HG03159 (cell line): ENCODE results near the gene KLHDC8B.

ENCODE experiments used
- ATAC-seq: cut with Tn5 transposase; IDR thresholded peaks from one replicate; pipeline ENCODE4 v1.9.1; 2021; ENCODE audit warnings: mild to moderate bottlenecking, moderate library complexity; ENCODE audit not compliant: unreplicated experiment

The KLHDC8B gene

DNA sequence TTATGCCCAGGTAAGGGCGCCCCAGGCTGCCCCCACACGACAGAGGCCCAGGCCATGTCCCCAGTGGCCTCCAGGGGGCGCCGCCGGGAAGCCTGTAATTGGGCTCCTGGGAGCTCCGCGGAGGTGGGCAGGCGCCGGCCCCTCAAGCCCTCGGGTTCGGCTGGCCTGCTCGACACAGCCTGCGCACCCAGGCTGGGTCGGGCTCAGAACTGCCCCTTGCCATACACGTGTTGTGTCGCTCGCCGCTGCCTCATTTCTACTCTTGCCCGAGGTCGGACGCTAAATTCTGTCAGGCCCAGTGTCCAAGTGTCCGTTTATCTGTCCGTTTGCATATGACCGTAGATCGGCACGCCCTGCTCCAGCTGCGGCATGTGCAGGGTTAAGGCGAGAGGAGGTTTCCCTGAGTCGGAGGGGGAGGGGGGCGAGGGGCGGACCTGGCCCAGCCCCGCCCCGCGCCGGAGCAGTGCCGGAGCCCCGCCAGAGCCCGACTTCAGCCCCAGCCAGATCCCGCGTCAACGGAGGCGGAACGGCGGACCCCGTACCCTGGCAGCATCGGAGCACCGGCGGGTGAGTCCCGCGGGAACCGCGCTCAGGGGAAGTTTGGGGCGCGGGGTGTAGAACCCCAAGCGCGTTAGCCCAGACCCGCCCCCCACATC lies at the start of gene KLHDC8B:
KLHDC8B (plus strand) TSS at position 480 of the 656 bp plus-strand sequence. CDS start 1,172 bp downstream, outside the sequence.
- ATAC-seq = no peak

- ATAC-seq = no peak
Observed at GRCh38 chr3:49122022-49122421, 49.4 kb upstream of the KLHDC8B start.

DNA sequence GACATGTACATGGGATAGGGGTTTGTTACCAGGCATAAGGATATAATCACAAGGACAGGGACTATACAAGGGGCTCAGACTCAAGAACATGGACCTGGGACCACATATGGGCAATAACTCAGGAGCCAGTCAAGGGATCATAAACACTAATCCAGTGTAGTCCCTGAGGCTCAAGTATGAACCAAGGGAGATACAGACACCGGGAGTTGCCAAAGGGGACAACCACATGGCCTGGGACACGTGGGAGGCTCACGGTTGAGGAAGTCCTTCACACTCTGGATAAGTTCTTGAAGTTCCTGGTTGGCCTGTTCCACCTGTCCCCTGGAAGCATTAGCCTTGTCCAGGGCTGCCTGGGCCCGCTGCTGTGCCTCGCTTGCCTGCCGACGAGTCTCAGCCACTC lies 48.9 kb upstream of the KLHDC8B start:
- no peak for ATAC-seq

- ATAC-seq = no peak
Observed at GRCh38 chr3:49122886-49123545, 48.4 kb upstream of the KLHDC8B start.

DNA sequence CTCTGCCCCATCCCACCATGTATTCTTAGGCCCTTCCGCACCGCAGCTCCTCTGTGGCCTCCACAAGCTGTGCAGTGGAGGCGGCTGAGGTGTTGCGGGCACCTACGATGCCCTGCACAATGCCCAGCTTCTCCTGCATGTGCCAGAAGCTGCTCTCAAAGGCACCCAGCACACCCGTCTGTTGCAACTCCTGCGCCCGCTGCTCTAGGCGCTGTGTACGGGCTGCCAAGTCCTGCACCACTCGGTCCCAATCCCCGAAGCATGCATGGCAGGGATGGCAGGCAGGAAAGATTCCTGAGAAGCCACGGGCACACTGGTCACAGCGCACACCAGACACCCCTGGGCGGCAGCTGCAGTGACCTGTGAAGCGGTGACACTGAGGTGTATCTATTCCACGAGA lies 47.7 kb upstream of the KLHDC8B start:
- no peak for ATAC-seq

DNA sequence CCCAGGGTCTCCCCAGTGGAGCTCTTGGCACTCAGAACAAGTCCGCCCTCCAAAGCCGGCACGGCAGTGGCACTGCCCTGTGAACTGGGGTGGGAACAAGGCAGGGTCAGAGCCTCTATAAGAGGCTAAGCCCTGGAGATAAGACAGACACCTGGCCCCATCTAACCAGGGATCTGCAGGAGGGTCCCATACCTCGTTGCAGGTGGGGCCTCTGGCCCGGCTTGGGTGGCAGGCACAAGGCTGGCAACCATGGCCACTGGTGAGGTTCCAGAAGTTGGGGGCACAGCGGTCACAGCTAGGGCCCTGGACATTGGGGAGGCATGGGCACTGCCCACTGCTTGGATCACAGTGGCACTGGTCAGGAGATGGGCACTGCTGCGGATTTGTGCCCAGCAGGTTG lies 47.2 kb upstream of the KLHDC8B start:
- no peak for ATAC-seq

DNA sequence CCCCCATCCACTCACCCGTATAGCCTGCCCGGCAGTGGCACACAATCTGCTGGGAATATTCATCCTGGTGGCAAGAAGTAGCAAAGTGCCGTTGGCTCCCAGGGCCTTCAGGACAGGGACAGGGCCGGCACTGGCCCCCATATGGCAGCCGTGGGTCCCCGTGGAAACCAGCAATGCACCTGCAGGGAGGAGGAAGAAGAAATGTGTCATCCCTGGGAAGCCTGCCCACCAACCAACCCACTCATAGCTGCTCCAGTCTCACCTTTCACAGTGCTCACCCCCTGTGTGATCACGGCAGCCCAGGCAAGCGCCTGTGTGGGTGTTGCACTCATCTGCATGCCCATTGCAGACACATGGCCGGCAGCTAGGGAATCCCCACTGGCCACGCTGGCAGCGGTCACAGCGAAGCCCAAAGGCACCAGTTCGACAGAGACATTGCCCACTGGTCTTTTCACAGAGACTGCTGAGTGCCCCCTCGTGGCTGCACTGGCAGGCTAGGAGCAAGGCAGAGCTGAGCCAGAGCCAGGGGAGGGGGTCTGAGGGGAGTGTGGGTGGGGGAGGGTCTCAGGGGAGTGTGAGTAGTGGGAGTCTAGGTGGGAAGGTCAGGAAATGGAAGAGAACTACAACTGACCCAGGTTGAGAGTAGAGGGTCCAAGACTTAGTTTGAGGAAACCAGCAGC lies 46.3 kb upstream of the KLHDC8B start:
- no peak for ATAC-seq

DNA sequence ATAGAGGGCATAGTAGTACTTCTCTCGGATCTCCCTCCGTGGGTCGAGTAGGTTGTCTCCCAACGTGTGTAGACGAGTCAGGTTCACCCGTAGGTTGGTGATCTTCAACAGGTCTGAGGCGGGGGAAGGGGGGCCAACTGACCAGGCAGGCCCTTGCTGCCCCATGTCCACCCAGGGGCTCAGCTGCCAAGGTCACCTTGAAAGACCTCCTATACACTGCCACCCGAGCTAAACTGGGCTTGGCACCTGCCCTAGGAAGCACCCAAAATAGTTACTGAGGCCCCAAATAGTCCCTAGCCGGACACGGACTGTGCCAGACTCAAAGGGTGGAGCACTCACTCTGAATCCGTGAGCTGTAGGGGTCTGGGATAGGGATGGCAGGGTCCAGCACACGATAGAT lies 40.4 kb upstream of the KLHDC8B start:
- no peak for ATAC-seq

DNA sequence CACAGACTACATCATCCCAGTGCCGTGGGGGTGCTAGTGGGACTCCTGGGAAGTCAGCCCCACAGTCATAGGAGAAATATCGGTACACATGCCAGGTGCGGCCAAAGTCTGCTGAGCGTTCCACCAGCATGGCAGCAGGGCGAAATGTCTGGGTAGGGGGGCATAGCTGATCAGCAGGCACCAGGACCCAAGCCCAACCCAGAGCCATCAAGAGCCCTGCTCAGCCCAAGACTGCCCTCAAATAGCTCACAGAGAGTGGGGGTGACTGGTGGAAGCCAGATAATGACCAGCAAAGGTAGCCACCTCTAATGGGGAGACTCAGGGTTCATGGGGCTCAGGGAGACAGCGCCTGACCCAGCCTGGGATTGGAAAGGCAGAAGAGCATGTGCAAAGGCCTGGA lies 39.8 kb upstream of the KLHDC8B start:
- ATAC-seq = no peak

- no peak for ATAC-seq
Observed at GRCh38 chr3:49132073-49132436, 39.3 kb upstream of the KLHDC8B start.

DNA sequence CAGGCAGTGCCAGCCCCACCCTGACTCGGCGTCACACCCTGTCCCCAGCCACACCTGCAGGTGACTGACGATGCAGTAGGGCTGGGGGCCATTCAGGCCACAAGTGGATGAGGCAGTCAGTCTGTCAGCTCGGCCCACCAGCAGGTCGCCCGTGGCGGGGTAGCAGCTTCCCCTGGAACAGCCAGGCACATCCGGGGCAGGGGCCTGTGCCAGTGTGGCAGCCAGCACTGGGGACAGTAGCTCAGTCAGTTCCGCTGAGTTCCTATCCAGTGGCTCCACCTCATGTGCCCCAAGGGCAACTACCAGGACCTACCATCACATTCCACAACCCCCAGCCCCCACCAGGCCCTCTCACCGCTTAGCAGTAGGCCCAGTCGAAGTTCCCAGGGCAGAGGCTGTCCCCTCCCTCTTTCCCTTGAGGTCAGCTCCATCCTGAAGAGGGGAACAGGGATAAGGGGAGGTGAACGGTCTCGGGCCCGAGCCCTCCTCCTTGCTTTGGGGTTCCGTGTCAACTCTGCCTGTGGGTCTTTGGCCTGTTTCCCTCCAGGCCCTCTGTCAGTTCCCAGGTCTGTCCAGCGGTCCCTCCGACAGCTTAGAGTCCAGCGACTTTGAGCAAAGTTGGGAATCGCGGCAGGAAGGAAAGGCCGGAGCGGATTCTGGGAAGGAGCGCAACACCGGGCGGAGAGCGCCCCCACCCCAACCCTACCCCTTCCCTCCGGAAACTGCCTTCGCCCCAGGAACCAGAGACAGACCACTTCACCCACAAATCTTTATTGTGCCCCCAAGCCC lies 38.8 kb upstream of the KLHDC8B start, which contains the start of gene LAMB2:
LAMB2 (minus strand) TSS at position 614 of the 789 bp plus-strand sequence; CDS start at position 431, 183 bp downstream.
- ATAC-seq = no peak

DNA sequence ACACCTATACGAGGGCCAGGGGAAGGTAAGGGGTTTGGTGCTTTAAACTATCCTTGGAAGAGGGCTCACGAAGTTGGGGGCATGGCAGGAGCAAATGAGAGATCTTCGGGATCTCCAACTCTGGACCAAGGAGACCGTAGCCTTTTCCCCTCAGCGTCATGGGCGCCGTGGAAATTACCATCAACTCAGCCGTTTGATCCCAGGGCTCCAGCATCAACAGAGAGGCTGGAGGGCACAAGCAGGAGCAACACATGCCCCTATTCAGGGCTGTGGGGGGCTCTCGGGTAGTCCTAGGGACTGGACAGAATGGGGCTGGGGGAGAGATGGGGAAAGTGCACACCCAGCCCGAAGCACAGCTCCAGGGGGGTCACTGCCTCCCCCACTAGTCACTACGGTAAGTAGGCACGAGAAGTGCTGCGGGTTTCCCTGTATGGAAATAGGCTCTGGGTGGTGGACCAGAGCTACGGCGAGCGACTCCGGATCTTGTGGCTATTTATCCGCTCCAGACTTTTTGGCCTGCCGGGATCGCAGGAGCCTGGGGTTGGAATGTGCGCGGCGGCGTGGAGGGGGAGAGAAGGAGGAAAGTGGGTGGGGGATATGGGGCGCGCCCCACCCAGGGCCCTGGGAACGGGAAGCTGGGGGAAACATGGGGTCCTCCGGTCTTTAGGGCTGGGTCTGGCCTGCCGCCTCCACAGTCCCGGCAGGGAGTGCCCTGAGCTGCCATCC lies 38.0 kb upstream of the KLHDC8B start:
- ATAC-seq = no peak

DNA sequence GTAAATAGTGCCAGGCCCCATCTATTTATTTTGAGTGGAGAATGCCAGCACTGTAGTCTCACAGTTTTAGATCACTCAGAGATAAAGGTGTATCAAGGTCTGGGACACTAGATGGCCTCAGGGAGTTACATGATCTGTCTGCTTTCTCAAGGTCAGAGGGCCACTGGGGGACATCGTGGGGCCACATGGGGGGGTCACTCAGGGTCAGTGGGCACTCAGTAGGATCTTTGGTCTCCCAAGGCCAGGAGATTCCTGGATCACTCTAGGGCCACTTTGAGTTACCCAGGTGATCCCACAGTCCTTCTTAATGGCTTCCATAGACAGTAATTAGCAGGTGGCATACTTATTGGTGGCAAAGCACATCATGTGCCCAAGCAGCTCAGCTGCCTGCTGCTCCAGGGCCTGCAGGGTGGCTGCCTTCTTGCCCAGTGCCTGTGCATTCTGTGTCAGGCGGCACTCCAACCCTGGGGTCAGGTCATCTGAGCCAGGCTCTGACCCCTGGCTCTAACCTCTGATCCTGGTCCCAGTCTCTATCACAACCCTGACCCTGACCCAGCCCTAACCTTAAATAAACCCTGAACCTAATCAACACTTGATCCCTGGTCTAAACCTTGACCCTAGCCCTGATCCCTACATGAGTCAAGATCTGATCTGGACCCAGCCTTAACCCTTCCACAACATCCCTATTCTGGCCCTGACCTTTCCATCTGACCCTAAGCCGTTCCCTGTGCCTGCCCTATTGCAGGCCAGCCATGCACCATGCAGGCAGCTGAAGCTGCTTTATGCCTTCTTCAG lies 36.7 kb upstream of the KLHDC8B start:
- no peak for ATAC-seq

DNA sequence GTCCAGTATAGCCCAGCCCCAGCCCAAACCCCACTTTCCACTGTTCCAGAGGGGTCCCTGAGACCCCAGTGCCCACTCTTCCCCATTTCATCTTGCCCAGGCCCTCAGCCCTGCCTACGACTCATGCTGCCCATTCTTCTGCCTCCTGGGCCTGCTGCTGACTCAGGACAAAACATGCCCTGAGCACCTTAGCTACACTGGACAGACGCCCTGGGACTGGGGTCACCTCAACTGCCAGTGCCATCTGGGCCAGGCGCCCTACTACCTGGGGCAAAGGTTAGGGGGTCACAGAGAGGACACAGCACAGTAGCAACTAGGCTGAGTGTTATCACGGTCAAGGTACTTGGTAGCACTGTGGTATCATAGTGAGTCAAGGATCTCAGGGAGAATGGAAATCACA lies 35.9 kb upstream of the KLHDC8B start:
- ATAC-seq = no peak

DNA sequence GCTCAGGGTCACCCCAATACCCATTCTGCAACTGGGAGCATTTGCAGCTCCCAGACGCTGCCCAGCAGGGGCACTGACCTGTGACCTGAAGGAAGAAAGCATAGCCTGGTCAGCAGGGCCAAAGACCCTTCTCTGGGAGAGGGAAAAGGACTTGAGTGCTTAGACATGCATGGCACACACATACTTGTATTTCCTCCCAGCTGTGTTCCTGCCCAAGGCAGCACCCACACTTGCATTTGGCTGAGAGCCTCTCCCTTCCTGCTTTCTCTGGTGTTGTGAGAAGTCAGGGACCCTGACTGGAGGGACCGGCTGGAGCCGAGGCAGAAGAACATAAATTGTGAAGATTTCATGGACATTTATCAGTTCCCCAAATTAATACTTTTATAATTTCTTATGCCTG lies 31.3 kb upstream of the KLHDC8B start:
- ATAC-seq = no peak

GRCh38 chr3:49148159-49148558 lies 23.2 kb upstream of the KLHDC8B start:
- ATAC-seq = no peak

GRCh38 chr3:49151610-49152009 lies 19.8 kb upstream of the KLHDC8B start:
- ATAC-seq = no peak

DNA sequence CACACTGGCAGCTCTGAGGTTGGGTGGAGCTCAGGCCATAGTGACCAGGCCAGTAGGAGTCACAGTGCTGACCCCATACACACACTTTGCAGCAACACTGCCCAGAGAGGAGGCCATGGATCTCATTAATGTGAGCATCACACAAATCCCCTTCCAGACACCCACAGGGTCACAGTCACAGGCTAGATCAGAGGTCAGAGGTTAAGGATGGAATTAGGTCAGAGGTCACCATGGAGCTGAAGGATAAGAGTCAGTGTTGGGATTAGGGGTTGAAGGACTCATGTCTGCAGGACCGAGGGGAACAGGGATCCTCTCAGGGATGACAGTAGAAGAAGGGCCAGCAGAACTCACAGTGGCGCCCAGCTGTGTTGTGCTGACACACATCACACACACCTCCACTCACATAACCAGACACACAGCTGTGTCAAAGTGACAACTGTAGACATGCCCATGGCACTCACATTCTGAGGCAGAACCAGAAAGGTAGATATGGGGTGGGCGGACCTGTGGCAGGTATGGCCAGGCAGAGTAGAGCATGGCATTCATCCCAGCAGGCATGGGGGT lies 18.0 kb upstream of the KLHDC8B start:
- ATAC-seq = no peak

DNA sequence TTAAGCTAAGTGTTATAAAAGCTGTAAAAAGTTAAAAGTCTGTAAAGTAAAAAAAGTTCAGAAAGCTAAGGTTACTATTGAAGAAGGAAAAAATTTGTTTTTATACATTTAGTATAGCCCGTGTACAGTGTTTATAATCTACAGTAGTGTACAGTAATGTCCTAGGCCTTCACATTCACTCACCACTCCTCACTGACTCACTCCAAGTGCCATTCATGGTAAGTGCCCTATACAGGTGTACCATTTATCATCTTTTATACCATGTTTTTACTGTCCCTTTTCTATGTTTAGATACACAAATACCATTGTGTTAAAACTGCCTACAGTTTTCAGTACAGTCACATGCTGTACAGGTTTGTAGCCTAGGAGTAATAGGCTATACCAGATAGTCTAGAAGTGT lies 14.1 kb upstream of the KLHDC8B start:
- no peak for ATAC-seq
